Esophagus muscularis mucosa (tissue), 4 donors: ENCODE results near the gene DGKB. TPM values are rescaled to one million over a fixed set of nuclear protein-coding genes. Genes with fewer than 3 reads are reported as not detected.

ENCODE experiments used
- DNase-seq: peaks from one replicate; pipeline ENCODE4 v3.0.0-alpha.2; 2017; ENCODE audit errors: extremely low spot score
- H3K27ac ChIP-seq, 4 donors: fragments of 200-600 bp; sonication (generic); replicated peaks in 1 of 4; 1 replicate in 3 of 4; 2 replicates in 1 of 4; pipeline ENCODE4 v1.5.1; 2016 to 2019; ENCODE audit warnings: mild to moderate bottlenecking in 1 of 4
- H3K27me3 ChIP-seq, 4 donors: fragments of 200-600 bp; sonication (generic); one replicate each; pipeline versions ENCODE4 v1.5.1 to v1.6.0; 2016 to 2019
- H3K36me3 ChIP-seq, 4 donors: fragments of 200-600 bp; sonication (generic); one replicate each; pipeline ENCODE4 v1.5.1; 2016 to 2019
- H3K4me1 ChIP-seq, 4 donors: fragments of 200-600 bp; sonication (generic); one replicate each; pipeline ENCODE4 v1.5.1; 2016 to 2019
- H3K4me3 ChIP-seq, 4 donors: fragments of 200-600 bp; sonication (generic); 1 replicate in 2 of 4; 2 replicates in 2 of 4; pipeline ENCODE4 v1.5.1; 2016 to 2019; ENCODE audit warnings: mild to moderate bottlenecking in 4 of 4, moderate library complexity in 1 of 4
- H3K9me3 ChIP-seq, 4 donors: fragments of 200-600 bp; sonication (generic); 1 replicate in 3 of 4; 2 replicates in 1 of 4; pipeline ENCODE4 v1.5.1; 2016 to 2019
- CTCF ChIP-seq, 3 experiments: fragments of 200-600 bp in 2 of 3; fragments of 450-650 bp in 1 of 3; sonication (generic) in 2 of 3; IDR thresholded peaks; one replicate each; pipeline ENCODE4 v1.5.1; 2017 to 2019; ENCODE audit warnings: antibody characterized with exemption in 3 of 3, mild to moderate bottlenecking in 2 of 3, moderate library complexity in 1 of 3
- EP300 ChIP-seq: sonication (generic); formaldehyde crosslinking; IDR thresholded peaks from one replicate; pipeline ENCODE4 v1.6.1; 2017; ENCODE audit warnings: antibody characterized with exemption
- POLR2A ChIP-seq: fragments of 450-650 bp; IDR thresholded peaks from one replicate; pipeline ENCODE4 v1.6.1; 2017; ENCODE audit warnings: antibody characterized with exemption, moderate library complexity, mild to moderate bottlenecking, low read depth
- POLR2AphosphoS5 ChIP-seq, 2 donors: sonication (generic); formaldehyde crosslinking; IDR thresholded peaks; one replicate each; pipeline ENCODE4 v1.6.1; 2017; ENCODE audit warnings: antibody characterized with exemption in 2 of 2
- WGBS: methylation state at CpG from one replicate; pipeline ENCODE4 v1.1.5; 2018; 5-methylcytosine and 5-hydroxymethylcytosine counted together
- intact Hi-C: fragments of 100-400 bp; cut with DNase I; formaldehyde crosslinking; loops from one replicate; pipeline ENCODE4 v1.15.1; 2023
- total RNA-seq, 4 donors: library from RNA; depleted of rRNA; stranded (reverse); fragments of >200 nt; gene quantifications; one replicate each; pipeline versions ENCODE4 v1.1.0 to v1.2.1, GENCODE V29; 2016

DGKB gene
- total RNA-seq, 4 donors from 2014 or later: 10.4 to 18.5 (median 16.0) TPM

GRCh38 chr7:14606101-14606500 lies 296.4 kb downstream of the DGKB start:
- Histone ChIP-seq H3K27me3 (no peaks in the 10 kb centered on the region), H3K9me3 (no peaks in the 10 kb centered on the region), H3K36me3 (peaks cover 0 to 5% (median 0%) of the 10 kb centered on the region in 4 donors), H3K27ac (no peak overlapping the region), H3K4me3 (no peak overlapping the region), H3K4me1 (peaks cover 0 to 8% (median 4%) of the 10 kb centered on the region in 4 donors)
- no peak for DNase-seq
- TF ChIP-seq EP300 (no peak), POLR2AphosphoS5 (IDR thresholded peaks at IDR 0.05) (no peak), CTCF (IDR thresholded peaks at IDR 0.05) (no peak), POLR2A (no peak)
- intact Hi-C loops: no loop called here

GRCh38 chr7:14604606-14605005 lies 297.9 kb downstream of the DGKB start:
- Histone ChIP-seq H3K4me1 (peaks cover 0 to 8% (median 4%) of the 10 kb centered on the region in 4 donors), H3K4me3 (no peak overlapping the region), H3K27ac (no peak overlapping the region), H3K9me3 (no peaks in the 10 kb centered on the region), H3K36me3 (peaks cover 0 to 7% (median 0%) of the 10 kb centered on the region in 4 donors), H3K27me3 (no peaks in the 10 kb centered on the region)
- WGBS: 45% methylated on average over 2 of the region's 2 CpGs
- TF ChIP-seq POLR2A (no peak), EP300 (no peak), CTCF (IDR thresholded peaks at IDR 0.05) (no peak)
- no peak for DNase-seq
- intact Hi-C loops: no loop called here

GRCh38 chr7:14602851-14603250 lies 299.7 kb downstream of the DGKB start:
- Histone ChIP-seq H3K27me3 (no peaks in the 10 kb centered on the region), H3K27ac (no peak overlapping the region)
- 100% methylated on average over 1 of the region's 1 CpG for WGBS

GRCh38 chr7:14600766-14601367 lies 301.7 kb downstream of the DGKB start:
- no peaks in the 10 kb centered on the region for H3K9me3 ChIP-seq
- H3K36me3 ChIP-seq: peaks cover 0 to 7% (median 0%) of the 10 kb centered on the region in 4 donors
- WGBS: 95% methylated on average over 2 of the region's 2 CpGs
- no peak for TF ChIP-seq POLR2AphosphoS5 (IDR thresholded peaks at IDR 0.05)
- TF ChIP-seq EP300: no peak
- TF ChIP-seq CTCF (IDR thresholded peaks at IDR 0.05): no peak
- TF ChIP-seq POLR2A: no peak
- H3K4me1 ChIP-seq: peaks cover 0 to 18% (median 7%) of the 10 kb centered on the region in 4 donors
- H3K27me3 ChIP-seq: no peaks in the 10 kb centered on the region
- no peak for DNase-seq
- H3K4me3 ChIP-seq: no peak overlapping the region
- no peak overlapping the region for H3K27ac ChIP-seq
- intact Hi-C loops: no loop called here

More at GRCh38 chr7:14602851-14603250, 299.7 kb downstream of the DGKB start:
- TF ChIP-seq POLR2AphosphoS5 (IDR thresholded peaks at IDR 0.05) (no peak), POLR2A (no peak), CTCF (IDR thresholded peaks at IDR 0.05) (no peak), EP300 (no peak)
- intact Hi-C loops: no loop called here
- Histone ChIP-seq H3K4me3 (no peak overlapping the region), H3K9me3 (no peaks in the 10 kb centered on the region), H3K4me1 (peaks cover 0 to 18% (median 7%) of the 10 kb centered on the region in 4 donors), H3K36me3 (peaks cover 0 to 7% (median 0%) of the 10 kb centered on the region in 4 donors)
- no peak for DNase-seq

- no peak overlapping the region for H3K27ac ChIP-seq
- H3K4me1 ChIP-seq: peaks cover 0 to 10% (median 3%) of the 10 kb centered on the region in 4 donors
- DNase-seq: no peak
- no peaks in the 10 kb centered on the region for H3K27me3 ChIP-seq
- 37% methylated on average over 3 of the region's 3 CpGs for WGBS
- intact Hi-C loops: no loop called here
- no peaks in the 10 kb centered on the region for H3K9me3 ChIP-seq
- H3K4me3 ChIP-seq: no peak overlapping the region
- peaks cover 0 to 7% (median 0%) of the 10 kb centered on the region in 4 donors for H3K36me3 ChIP-seq
- TF ChIP-seq POLR2A (no peak), EP300 (no peak)
Measured at GRCh38 chr7:14598978-14599377, 303.6 kb downstream of the DGKB start.
